DMS79 (cell line): Measurements from ENCODE around the gene MPC1.

Experiments
- DNase-seq: peaks from one replicate; lab custom pipeline; 2025; lab: John Stamatoyannopoulos, UW

Gene MPC1

GRCh38 chr6:166317261-166318212 is 65.2 kb downstream of the MPC1 start:
- no peak for DNase-seq

- no peak for DNase-seq
Measured at GRCh38 chr6:166315436-166315835, 67.3 kb downstream of the MPC1 start.
